ENCODE results near the gene KRTAP5-7.

- TF ChIP-seq CTCF (IDR thresholded peaks at IDR 0.05; ENCODE audit: control extremely low read depth in 1 of 3, insufficient read depth in 1 of 3, low read depth in 1 of 3, low read length in 3 of 3): no peak
- TF ChIP-seq RNF2 (IDR thresholded peaks at IDR 0.05; ENCODE audit: borderline replicate concordance, low read depth, low read length, missing control alignments, poor library complexity, severe bottlenecking): no peak
- TF ChIP-seq POLR2A (IDR thresholded peaks at IDR 0.05; ENCODE audit: control extremely low read depth in 1 of 2, low read depth in 2 of 2, low read length in 2 of 2): no peak
Observed at GRCh38 chr11:71518506-71519471, 8.3 kb upstream of the KRTAP5-7 start.
